A549 (cell line): ENCODE data around the gene DLX6.

ENCODE experiments used
- MYC ChIP-seq: IDR thresholded peaks from 2 replicates; pipeline ENCODE4 v1.6.1; 2012; ENCODE audit warnings: mild to moderate bottlenecking, inconsistent platforms, low read length, improper control_type of control experiment, borderline replicate concordance
- ZFP36 ChIP-seq: fragments of 450-650 bp; IDR thresholded peaks from 2 replicates; pipeline ENCODE4 v1.6.1; 2014; ENCODE audit warnings: borderline replicate concordance; ENCODE audit not compliant: partially characterized antibody
- TF ChIP-seq, protein P1 (sequence below): fragments of 200-600 bp; sonication (generic); IDR thresholded peaks from 2 replicates; pipeline ENCODE4 v1.6.1; 2016; ENCODE audit warnings: antibody characterized with exemption, mild to moderate bottlenecking, moderate library complexity
- TF ChIP-seq, protein P2 (sequence below): fragments of >200 bp; sonication (Bioruptor Twin); formaldehyde crosslinking; IDR thresholded peaks from 3 replicates; pipeline ENCODE4 v1.5.1; 2016
- TF ChIP-seq, protein P3 (sequence below): fragments of >200 bp; sonication (Bioruptor Twin); formaldehyde crosslinking; IDR thresholded peaks from 3 replicates; pipeline ENCODE4 v1.6.1; 2016

DNA sequence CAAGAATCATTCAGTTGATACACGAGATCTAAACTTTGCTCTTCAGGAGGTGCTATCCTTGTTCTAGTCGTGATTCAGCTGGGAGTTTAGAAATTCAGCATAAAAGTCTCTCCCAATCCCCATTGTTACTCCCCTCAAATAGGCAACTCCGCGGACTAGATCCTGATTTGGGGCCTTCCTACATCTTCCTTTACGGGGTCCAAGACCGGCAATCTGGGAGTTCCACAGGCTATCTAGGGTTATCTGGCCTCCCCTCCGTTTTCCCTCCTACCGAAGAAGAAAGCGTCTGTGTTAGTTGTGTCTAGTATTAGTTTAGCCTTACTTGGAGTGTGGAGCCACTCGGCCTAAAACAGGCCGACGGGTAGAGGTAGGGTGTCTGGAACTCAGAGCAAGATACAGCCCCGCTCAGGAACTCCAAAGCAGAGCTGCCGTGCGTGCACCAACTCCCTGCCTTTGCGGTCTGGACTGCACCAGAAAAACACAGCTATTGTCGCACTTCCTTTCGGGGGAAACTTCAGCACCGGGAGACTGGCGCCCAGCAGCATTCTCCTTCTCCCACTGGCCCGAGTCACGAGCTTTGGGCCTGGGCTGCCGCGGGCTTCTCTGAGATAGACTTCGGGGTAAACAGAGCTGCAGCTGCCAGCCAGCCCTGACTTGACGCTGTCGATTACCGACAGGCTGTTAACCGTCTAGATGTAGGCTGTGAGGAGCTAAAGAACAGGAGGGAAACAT, 20.8 kb downstream of the DLX6 start:
- TF ChIP-seq ZFP36 (no peak), MYC (no peak)
- TF ChIP-seq, protein P1, sequence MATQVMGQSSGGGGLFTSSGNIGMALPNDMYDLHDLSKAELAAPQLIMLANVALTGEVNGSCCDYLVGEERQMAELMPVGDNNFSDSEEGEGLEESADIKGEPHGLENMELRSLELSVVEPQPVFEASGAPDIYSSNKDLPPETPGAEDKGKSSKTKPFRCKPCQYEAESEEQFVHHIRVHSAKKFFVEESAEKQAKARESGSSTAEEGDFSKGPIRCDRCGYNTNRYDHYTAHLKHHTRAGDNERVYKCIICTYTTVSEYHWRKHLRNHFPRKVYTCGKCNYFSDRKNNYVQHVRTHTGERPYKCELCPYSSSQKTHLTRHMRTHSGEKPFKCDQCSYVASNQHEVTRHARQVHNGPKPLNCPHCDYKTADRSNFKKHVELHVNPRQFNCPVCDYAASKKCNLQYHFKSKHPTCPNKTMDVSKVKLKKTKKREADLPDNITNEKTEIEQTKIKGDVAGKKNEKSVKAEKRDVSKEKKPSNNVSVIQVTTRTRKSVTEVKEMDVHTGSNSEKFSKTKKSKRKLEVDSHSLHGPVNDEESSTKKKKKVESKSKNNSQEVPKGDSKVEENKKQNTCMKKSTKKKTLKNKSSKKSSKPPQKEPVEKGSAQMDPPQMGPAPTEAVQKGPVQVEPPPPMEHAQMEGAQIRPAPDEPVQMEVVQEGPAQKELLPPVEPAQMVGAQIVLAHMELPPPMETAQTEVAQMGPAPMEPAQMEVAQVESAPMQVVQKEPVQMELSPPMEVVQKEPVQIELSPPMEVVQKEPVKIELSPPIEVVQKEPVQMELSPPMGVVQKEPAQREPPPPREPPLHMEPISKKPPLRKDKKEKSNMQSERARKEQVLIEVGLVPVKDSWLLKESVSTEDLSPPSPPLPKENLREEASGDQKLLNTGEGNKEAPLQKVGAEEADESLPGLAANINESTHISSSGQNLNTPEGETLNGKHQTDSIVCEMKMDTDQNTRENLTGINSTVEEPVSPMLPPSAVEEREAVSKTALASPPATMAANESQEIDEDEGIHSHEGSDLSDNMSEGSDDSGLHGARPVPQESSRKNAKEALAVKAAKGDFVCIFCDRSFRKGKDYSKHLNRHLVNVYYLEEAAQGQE: no peak
- TF ChIP-seq, protein P2, sequence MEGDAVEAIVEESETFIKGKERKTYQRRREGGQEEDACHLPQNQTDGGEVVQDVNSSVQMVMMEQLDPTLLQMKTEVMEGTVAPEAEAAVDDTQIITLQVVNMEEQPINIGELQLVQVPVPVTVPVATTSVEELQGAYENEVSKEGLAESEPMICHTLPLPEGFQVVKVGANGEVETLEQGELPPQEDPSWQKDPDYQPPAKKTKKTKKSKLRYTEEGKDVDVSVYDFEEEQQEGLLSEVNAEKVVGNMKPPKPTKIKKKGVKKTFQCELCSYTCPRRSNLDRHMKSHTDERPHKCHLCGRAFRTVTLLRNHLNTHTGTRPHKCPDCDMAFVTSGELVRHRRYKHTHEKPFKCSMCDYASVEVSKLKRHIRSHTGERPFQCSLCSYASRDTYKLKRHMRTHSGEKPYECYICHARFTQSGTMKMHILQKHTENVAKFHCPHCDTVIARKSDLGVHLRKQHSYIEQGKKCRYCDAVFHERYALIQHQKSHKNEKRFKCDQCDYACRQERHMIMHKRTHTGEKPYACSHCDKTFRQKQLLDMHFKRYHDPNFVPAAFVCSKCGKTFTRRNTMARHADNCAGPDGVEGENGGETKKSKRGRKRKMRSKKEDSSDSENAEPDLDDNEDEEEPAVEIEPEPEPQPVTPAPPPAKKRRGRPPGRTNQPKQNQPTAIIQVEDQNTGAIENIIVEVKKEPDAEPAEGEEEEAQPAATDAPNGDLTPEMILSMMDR: no peak
- TF ChIP-seq, protein P3, sequence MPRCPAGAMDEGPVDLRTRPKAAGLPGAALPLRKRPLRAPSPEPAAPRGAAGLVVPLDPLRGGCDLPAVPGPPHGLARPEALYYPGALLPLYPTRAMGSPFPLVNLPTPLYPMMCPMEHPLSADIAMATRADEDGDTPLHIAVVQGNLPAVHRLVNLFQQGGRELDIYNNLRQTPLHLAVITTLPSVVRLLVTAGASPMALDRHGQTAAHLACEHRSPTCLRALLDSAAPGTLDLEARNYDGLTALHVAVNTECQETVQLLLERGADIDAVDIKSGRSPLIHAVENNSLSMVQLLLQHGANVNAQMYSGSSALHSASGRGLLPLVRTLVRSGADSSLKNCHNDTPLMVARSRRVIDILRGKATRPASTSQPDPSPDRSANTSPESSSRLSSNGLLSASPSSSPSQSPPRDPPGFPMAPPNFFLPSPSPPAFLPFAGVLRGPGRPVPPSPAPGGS: no peak
